HEK293 (cell line): ENCODE results near the gene RYR2.

ENCODE experiments used
- HIC1 ChIP-seq: fragments of 450-650 bp; formaldehyde crosslinking; IDR thresholded peaks from 2 replicates; pipeline ENCODE4 v1.5.1; 2016; ENCODE audit warnings: missing biosample characterization, missing genetic modification characterization
- MYNN ChIP-seq: fragments of 450-650 bp; formaldehyde crosslinking; IDR thresholded peaks from 2 replicates; pipeline ENCODE4 v1.5.1; 2016; ENCODE audit warnings: missing biosample characterization, missing genetic modification characterization, borderline replicate concordance
- SALL2 ChIP-seq: fragments of 450-650 bp; formaldehyde crosslinking; IDR thresholded peaks from 2 replicates; pipeline ENCODE4 v1.5.0; 2017; ENCODE audit warnings: missing biosample characterization, mild to moderate bottlenecking, missing genetic modification characterization, borderline replicate concordance
- SP2 ChIP-seq: fragments of 450-650 bp; formaldehyde crosslinking; IDR thresholded peaks from 2 replicates; pipeline ENCODE4 v1.5.1; 2016; ENCODE audit warnings: missing biosample characterization, missing genetic modification characterization
- ZBTB21 ChIP-seq: fragments of 450-650 bp; formaldehyde crosslinking; IDR thresholded peaks from 2 replicates; pipeline ENCODE4 v1.5.1; 2017; ENCODE audit warnings: missing biosample characterization, missing genetic modification characterization
- ZNF211 ChIP-seq: fragments of 450-650 bp; formaldehyde crosslinking; IDR thresholded peaks from 2 replicates; pipeline ENCODE4 v1.5.1; 2016; ENCODE audit warnings: low read depth, missing biosample characterization, missing genetic modification characterization
- ZNF223 ChIP-seq: fragments of 450-650 bp; formaldehyde crosslinking; IDR thresholded peaks from 2 replicates; pipeline ENCODE4 v1.5.1; 2016; ENCODE audit warnings: missing biosample characterization, missing genetic modification characterization
- ZNF23 ChIP-seq: fragments of 450-650 bp; formaldehyde crosslinking; IDR thresholded peaks from 2 replicates; pipeline ENCODE4 v1.5.1; 2016; ENCODE audit warnings: missing biosample characterization, missing genetic modification characterization, borderline replicate concordance
- ZNF248 ChIP-seq: fragments of 450-650 bp; formaldehyde crosslinking; IDR thresholded peaks from 2 replicates; pipeline ENCODE4 v1.5.1; 2017; ENCODE audit warnings: missing biosample characterization, missing genetic modification characterization
- ZNF266 ChIP-seq: fragments of 450-650 bp; formaldehyde crosslinking; IDR thresholded peaks from 2 replicates; pipeline ENCODE4 v1.5.1; 2016; ENCODE audit warnings: missing biosample characterization, missing genetic modification characterization, low read depth
- ZNF274 ChIP-seq, 2 experiments: fragments of 200-500 bp in 1 of 2; fragments of 450-650 bp in 1 of 2; sonication (Bioruptor generic) in 1 of 2; formaldehyde crosslinking in 1 of 2; IDR thresholded peaks; 2 replicates each; pipeline versions ENCODE4 v1.5.1 to v1.6.1; 2014 to 2016; ENCODE audit warnings: borderline replicate concordance in 1 of 2, inconsistent platforms in 1 of 2, low read length in 1 of 2, missing biosample characterization in 1 of 2, missing genetic modification characterization in 1 of 2
- ZNF324 ChIP-seq: fragments of 450-650 bp; formaldehyde crosslinking; IDR thresholded peaks from 2 replicates; pipeline ENCODE4 v1.5.1; 2016; ENCODE audit warnings: missing biosample characterization, missing genetic modification characterization
- ZNF350 ChIP-seq: fragments of 450-650 bp; formaldehyde crosslinking; IDR thresholded peaks from 2 replicates; pipeline ENCODE4 v1.5.0; 2017; ENCODE audit warnings: missing biosample characterization, mild to moderate bottlenecking, missing genetic modification characterization
- ZNF391 ChIP-seq: fragments of 450-650 bp; formaldehyde crosslinking; IDR thresholded peaks from 2 replicates; pipeline ENCODE4 v1.5.1; 2016; ENCODE audit warnings: low read depth, missing biosample characterization, missing genetic modification characterization, borderline replicate concordance
- ZNF555 ChIP-seq: fragments of 450-650 bp; formaldehyde crosslinking; conservative IDR thresholded peaks from 2 replicates; pipeline ENCODE4 v1.5.1; 2017; ENCODE audit warnings: missing biosample characterization, mild to moderate bottlenecking, missing genetic modification characterization, inconsistent platforms
- ZNF558 ChIP-seq: fragments of 450-650 bp; formaldehyde crosslinking; IDR thresholded peaks from 2 replicates; pipeline ENCODE4 v1.5.1; 2016; ENCODE audit warnings: missing biosample characterization, missing genetic modification characterization
- ZNF600 ChIP-seq: fragments of 450-650 bp; formaldehyde crosslinking; IDR thresholded peaks from 2 replicates; pipeline ENCODE4 v1.5.1; 2016; ENCODE audit warnings: missing biosample characterization, missing genetic modification characterization
- ZNF624 ChIP-seq: fragments of 450-650 bp; formaldehyde crosslinking; IDR thresholded peaks from 2 replicates; pipeline ENCODE4 v1.5.1; 2017; ENCODE audit warnings: missing biosample characterization, missing genetic modification characterization
- ZNF660 ChIP-seq: fragments of 450-650 bp; IDR thresholded peaks from 2 replicates; pipeline ENCODE4 v1.5.1; 2018; ENCODE audit warnings: missing biosample characterization, mild to moderate bottlenecking, missing genetic modification characterization
- ZSCAN16 ChIP-seq: fragments of 450-650 bp; formaldehyde crosslinking; IDR thresholded peaks from 2 replicates; pipeline ENCODE4 v1.5.1; 2016; ENCODE audit warnings: missing biosample characterization, missing genetic modification characterization
- TF ChIP-seq, protein P1 (sequence below): fragments of 450-650 bp; formaldehyde crosslinking; IDR thresholded peaks from 2 replicates; pipeline ENCODE4 v1.5.1; 2017; ENCODE audit warnings: missing biosample characterization, missing genetic modification characterization
- TF ChIP-seq, protein P2 (sequence below): fragments of 450-650 bp; formaldehyde crosslinking; IDR thresholded peaks from 2 replicates; pipeline ENCODE4 v1.5.1; 2016; ENCODE audit warnings: missing biosample characterization, missing genetic modification characterization
- TF ChIP-seq, protein P3 (sequence below): fragments of 450-650 bp; formaldehyde crosslinking; optimal IDR thresholded peaks from 2 replicates; pipeline ENCODE3; 2016; ENCODE audit warnings: missing biosample characterization, mild to moderate bottlenecking, missing genetic modification characterization
- TF ChIP-seq, protein P4 (sequence below): fragments of 450-650 bp; formaldehyde crosslinking; IDR thresholded peaks from 2 replicates; pipeline ENCODE4 v1.5.0; 2017; ENCODE audit warnings: missing biosample characterization, missing genetic modification characterization, borderline replicate concordance
- TF ChIP-seq, protein P5 (sequence below): fragments of 450-650 bp; formaldehyde crosslinking; IDR thresholded peaks from 2 replicates; pipeline ENCODE4 v1.5.1; 2016; ENCODE audit warnings: missing biosample characterization, missing genetic modification characterization

The RYR2 gene

DNA sequence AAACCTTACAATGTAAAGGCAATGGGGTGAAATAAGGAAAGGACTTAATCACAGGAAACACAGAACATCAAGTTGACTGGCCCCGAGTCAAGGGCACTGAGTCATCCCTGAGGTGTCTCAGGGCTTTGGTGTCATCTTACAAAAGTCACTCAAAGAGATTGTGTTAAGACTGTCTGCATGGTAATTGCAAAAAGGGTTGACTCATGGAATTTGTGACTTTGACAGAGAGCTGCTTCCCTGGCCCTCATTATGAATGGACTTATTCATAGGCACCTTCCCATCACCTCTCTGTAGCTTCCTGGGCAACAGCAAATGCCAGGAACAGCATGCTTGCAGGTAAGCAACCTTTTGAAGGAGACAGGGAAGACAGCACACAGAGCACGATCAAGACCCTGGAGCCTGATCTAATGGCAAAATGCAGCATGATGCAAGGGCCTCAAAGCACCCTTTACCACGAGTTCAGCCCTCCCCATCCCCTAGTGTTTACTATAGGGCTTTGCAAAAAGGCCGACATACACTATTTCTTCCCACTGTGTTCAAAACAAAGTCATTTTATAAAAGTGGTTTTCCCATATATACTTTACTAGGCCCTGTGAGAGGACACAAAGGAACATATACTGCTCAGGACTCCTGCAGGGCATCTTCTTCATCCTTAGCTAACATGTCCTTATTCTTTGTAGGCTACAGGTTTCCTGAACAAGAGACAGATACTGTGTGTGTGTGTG, 831.7 kb downstream of the RYR2 start (continued):
- TF ChIP-seq, protein P1, sequence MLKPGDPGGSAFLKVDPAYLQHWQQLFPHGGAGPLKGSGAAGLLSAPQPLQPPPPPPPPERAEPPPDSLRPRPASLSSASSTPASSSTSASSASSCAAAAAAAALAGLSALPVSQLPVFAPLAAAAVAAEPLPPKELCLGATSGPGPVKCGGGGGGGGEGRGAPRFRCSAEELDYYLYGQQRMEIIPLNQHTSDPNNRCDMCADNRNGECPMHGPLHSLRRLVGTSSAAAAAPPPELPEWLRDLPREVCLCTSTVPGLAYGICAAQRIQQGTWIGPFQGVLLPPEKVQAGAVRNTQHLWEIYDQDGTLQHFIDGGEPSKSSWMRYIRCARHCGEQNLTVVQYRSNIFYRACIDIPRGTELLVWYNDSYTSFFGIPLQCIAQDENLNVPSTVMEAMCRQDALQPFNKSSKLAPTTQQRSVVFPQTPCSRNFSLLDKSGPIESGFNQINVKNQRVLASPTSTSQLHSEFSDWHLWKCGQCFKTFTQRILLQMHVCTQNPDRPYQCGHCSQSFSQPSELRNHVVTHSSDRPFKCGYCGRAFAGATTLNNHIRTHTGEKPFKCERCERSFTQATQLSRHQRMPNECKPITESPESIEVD, result no peak
- TF ChIP-seq SALL2 (tag by site-specific recombination), result no peak
- TF ChIP-seq, protein P2, sequence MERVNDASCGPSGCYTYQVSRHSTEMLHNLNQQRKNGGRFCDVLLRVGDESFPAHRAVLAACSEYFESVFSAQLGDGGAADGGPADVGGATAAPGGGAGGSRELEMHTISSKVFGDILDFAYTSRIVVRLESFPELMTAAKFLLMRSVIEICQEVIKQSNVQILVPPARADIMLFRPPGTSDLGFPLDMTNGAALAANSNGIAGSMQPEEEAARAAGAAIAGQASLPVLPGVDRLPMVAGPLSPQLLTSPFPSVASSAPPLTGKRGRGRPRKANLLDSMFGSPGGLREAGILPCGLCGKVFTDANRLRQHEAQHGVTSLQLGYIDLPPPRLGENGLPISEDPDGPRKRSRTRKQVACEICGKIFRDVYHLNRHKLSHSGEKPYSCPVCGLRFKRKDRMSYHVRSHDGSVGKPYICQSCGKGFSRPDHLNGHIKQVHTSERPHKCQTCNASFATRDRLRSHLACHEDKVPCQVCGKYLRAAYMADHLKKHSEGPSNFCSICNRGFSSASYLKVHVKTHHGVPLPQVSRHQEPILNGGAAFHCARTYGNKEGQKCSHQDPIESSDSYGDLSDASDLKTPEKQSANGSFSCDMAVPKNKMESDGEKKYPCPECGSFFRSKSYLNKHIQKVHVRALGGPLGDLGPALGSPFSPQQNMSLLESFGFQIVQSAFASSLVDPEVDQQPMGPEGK (tag by site-specific recombination), result peak; percentile 32
- no peak for TF ChIP-seq ZNF600 (tag by site-specific recombination)
- no peak for TF ChIP-seq ZNF211 (tag by site-specific recombination)
- no peak for TF ChIP-seq ZNF624 (tag by site-specific recombination)
- no peak for TF ChIP-seq ZNF558 (tag by site-specific recombination)
- TF ChIP-seq SP2 (tag by site-specific recombination), result no peak
- TF ChIP-seq ZNF248 (tag by site-specific recombination), result no peak
- TF ChIP-seq ZNF391 (tag by site-specific recombination), result no peak
- no peak for TF ChIP-seq ZNF350 (tag by site-specific recombination)
- peak; percentile 82 for TF ChIP-seq HIC1 (tag by site-specific recombination)
- TF ChIP-seq, protein P3, sequence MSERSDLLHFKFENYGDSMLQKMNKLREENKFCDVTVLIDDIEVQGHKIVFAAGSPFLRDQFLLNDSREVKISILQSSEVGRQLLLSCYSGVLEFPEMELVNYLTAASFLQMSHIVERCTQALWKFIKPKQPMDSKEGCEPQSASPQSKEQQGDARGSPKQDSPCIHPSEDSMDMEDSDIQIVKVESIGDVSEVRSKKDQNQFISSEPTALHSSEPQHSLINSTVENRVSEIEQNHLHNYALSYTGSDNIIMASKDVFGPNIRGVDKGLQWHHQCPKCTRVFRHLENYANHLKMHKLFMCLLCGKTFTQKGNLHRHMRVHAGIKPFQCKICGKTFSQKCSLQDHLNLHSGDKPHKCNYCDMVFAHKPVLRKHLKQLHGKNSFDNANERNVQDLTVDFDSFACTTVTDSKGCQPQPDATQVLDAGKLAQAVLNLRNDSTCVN, result no peak
- TF ChIP-seq, protein P4, sequence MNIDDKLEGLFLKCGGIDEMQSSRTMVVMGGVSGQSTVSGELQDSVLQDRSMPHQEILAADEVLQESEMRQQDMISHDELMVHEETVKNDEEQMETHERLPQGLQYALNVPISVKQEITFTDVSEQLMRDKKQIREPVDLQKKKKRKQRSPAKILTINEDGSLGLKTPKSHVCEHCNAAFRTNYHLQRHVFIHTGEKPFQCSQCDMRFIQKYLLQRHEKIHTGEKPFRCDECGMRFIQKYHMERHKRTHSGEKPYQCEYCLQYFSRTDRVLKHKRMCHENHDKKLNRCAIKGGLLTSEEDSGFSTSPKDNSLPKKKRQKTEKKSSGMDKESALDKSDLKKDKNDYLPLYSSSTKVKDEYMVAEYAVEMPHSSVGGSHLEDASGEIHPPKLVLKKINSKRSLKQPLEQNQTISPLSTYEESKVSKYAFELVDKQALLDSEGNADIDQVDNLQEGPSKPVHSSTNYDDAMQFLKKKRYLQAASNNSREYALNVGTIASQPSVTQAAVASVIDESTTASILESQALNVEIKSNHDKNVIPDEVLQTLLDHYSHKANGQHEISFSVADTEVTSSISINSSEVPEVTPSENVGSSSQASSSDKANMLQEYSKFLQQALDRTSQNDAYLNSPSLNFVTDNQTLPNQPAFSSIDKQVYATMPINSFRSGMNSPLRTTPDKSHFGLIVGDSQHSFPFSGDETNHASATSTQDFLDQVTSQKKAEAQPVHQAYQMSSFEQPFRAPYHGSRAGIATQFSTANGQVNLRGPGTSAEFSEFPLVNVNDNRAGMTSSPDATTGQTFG (tag by site-specific recombination), result no peak
- TF ChIP-seq ZNF274 (IDR thresholded peaks at IDR 0.05; ENCODE audit: low read length), result no peak
- TF ChIP-seq ZNF274 (tag by site-specific recombination; IDR thresholded peaks at IDR 0.05; ENCODE audit: borderline replicate concordance), result no peak
- TF ChIP-seq ZNF23 (tag by site-specific recombination), result no peak
- no peak for TF ChIP-seq ZNF223 (tag by site-specific recombination)
- peak; percentile 57 for TF ChIP-seq ZBTB21 (tag by site-specific recombination)
- no peak for TF ChIP-seq MYNN (tag by site-specific recombination)
- peak; percentile 91 for TF ChIP-seq ZNF660 (tag by site-specific recombination)
- no peak for TF ChIP-seq ZNF324 (tag by site-specific recombination)
- TF ChIP-seq ZNF266 (tag by site-specific recombination), result no peak
- TF ChIP-seq, protein P5, sequence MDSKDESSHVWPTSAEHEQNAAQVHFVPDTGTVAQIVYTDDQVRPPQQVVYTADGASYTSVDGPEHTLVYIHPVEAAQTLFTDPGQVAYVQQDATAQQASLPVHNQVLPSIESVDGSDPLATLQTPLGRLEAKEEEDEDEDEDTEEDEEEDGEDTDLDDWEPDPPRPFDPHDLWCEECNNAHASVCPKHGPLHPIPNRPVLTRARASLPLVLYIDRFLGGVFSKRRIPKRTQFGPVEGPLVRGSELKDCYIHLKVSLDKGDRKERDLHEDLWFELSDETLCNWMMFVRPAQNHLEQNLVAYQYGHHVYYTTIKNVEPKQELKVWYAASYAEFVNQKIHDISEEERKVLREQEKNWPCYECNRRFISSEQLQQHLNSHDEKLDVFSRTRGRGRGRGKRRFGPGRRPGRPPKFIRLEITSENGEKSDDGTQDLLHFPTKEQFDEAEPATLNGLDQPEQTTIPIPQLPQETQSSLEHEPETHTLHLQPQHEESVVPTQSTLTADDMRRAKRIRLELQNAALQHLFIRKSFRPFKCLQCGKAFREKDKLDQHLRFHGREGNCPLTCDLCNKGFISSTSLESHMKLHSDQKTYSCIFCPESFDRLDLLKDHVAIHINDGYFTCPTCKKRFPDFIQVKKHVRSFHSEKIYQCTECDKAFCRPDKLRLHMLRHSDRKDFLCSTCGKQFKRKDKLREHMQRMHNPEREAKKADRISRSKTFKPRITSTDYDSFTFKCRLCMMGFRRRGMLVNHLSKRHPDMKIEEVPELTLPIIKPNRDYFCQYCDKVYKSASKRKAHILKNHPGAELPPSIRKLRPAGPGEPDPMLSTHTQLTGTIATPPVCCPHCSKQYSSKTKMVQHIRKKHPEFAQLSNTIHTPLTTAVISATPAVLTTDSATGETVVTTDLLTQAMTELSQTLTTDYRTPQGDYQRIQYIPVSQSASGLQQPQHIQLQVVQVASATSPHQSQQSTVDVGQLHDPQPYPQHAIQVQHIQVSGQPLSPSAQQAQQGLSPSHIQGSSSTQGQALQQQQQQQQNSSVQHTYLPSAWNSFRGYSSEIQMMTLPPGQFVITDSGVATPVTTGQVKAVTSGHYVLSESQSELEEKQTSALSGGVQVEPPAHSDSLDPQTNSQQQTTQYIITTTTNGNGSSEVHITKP (tag by site-specific recombination), result peak; percentile 63
- no peak for TF ChIP-seq ZSCAN16 (tag by site-specific recombination)
- TF ChIP-seq ZNF555 (tag by site-specific recombination), result no peak
